Measurements from ENCODE around the gene AOX1.

Gene AOX1

GRCh38 chr2:200662727-200663126, 76.9 kb downstream of the AOX1 start:
- Histone ChIP-seq H3K27ac (ENCODE audit: low read depth, low read length) (no peak overlapping the region), H3K4me3 (ENCODE audit: low read depth in 1 of 2, low read length in 2 of 2) (no peak overlapping the region), H3K27me3 (ENCODE audit: control insufficient read depth in 1 of 2, insufficient read depth in 2 of 2, low read length in 2 of 2) (no peaks in the 10 kb centered on the region), H3K36me3 (ENCODE audit: control insufficient read depth in 1 of 2, insufficient read depth in 2 of 2, low read length in 2 of 2) (no peaks in the 10 kb centered on the region), H3K9ac (ENCODE audit: low read depth in 1 of 2, low read length in 2 of 2) (no peak overlapping the region), H3K9me3 (ENCODE audit: control insufficient read depth in 1 of 2, low read length in 2 of 2) (no peaks in the 10 kb centered on the region), H3K4me1 (ENCODE audit: control insufficient read depth in 1 of 2, insufficient read depth in 2 of 2, low read length in 2 of 2) (no peaks in the 10 kb centered on the region)

- Histone ChIP-seq H3K36me3 (ENCODE audit: control insufficient read depth in 1 of 2, insufficient read depth in 2 of 2, low read length in 2 of 2) (no peaks in the 10 kb centered on the region), H3K4me1 (ENCODE audit: control insufficient read depth in 1 of 2, insufficient read depth in 2 of 2, low read length in 2 of 2) (no peaks in the 10 kb centered on the region), H3K4me3 (ENCODE audit: low read depth in 1 of 2, low read length in 2 of 2) (no peak overlapping the region), H3K27me3 (ENCODE audit: control insufficient read depth in 1 of 2, insufficient read depth in 2 of 2, low read length in 2 of 2) (no peaks in the 10 kb centered on the region), H3K9me3 (ENCODE audit: control insufficient read depth in 1 of 2, low read length in 2 of 2) (no peaks in the 10 kb centered on the region), H3K27ac (ENCODE audit: low read depth, low read length) (no peak overlapping the region), H3K9ac (ENCODE audit: low read depth in 1 of 2, low read length in 2 of 2) (no peak overlapping the region)
Measured at GRCh38 chr2:200664770-200665494, 79.1 kb downstream of the AOX1 start.

- no peak overlapping the region for H3K4me3 ChIP-seq (ENCODE audit: low read depth in 1 of 2, low read length in 2 of 2)
- no peak overlapping the region for H3K27ac ChIP-seq (ENCODE audit: low read depth, low read length)
- no peak overlapping the region for H3K9ac ChIP-seq (ENCODE audit: low read depth in 1 of 2, low read length in 2 of 2)
- H3K36me3 ChIP-seq (ENCODE audit: control insufficient read depth in 1 of 2, insufficient read depth in 2 of 2, low read length in 2 of 2) = no peaks in the 10 kb centered on the region
- H3K4me1 ChIP-seq (ENCODE audit: control insufficient read depth in 1 of 2, insufficient read depth in 2 of 2, low read length in 2 of 2) = no peaks in the 10 kb centered on the region
- H3K27me3 ChIP-seq (ENCODE audit: control insufficient read depth in 1 of 2, insufficient read depth in 2 of 2, low read length in 2 of 2) = no peaks in the 10 kb centered on the region
- no peaks in the 10 kb centered on the region for H3K9me3 ChIP-seq (ENCODE audit: control insufficient read depth in 1 of 2, low read length in 2 of 2)
Measured at GRCh38 chr2:200665626-200666453, 80.0 kb downstream of the AOX1 start.

GRCh38 chr2:200667413-200667812, 81.6 kb downstream of the AOX1 start:
- no peak overlapping the region for H3K27ac ChIP-seq (ENCODE audit: low read depth, low read length)
- no peak overlapping the region for H3K9ac ChIP-seq (ENCODE audit: low read depth in 1 of 2, low read length in 2 of 2)
- no peaks in the 10 kb centered on the region for H3K4me1 ChIP-seq (ENCODE audit: control insufficient read depth in 1 of 2, insufficient read depth in 2 of 2, low read length in 2 of 2)
- no peaks in the 10 kb centered on the region for H3K9me3 ChIP-seq (ENCODE audit: control insufficient read depth in 1 of 2, low read length in 2 of 2)
- H3K4me3 ChIP-seq (ENCODE audit: low read depth in 1 of 2, low read length in 2 of 2) = no peak overlapping the region
- H3K27me3 ChIP-seq (ENCODE audit: control insufficient read depth in 1 of 2, insufficient read depth in 2 of 2, low read length in 2 of 2) = no peaks in the 10 kb centered on the region
- H3K36me3 ChIP-seq (ENCODE audit: control insufficient read depth in 1 of 2, insufficient read depth in 2 of 2, low read length in 2 of 2) = no peaks in the 10 kb centered on the region

- Histone ChIP-seq H3K4me3 (ENCODE audit: low read depth in 1 of 2, low read length in 2 of 2) (no peak overlapping the region), H3K9me3 (ENCODE audit: control insufficient read depth in 1 of 2, low read length in 2 of 2) (no peaks in the 10 kb centered on the region), H3K27me3 (ENCODE audit: control insufficient read depth in 1 of 2, insufficient read depth in 2 of 2, low read length in 2 of 2) (peaks cover 0 to under 1% of the 10 kb centered on the region in 2 donors), H3K9ac (ENCODE audit: low read depth in 1 of 2, low read length in 2 of 2) (no peak overlapping the region), H3K4me1 (ENCODE audit: control insufficient read depth in 1 of 2, insufficient read depth in 2 of 2, low read length in 2 of 2) (no peaks in the 10 kb centered on the region), H3K27ac (ENCODE audit: low read depth, low read length) (no peak overlapping the region), H3K36me3 (ENCODE audit: control insufficient read depth in 1 of 2, insufficient read depth in 2 of 2, low read length in 2 of 2) (no peaks in the 10 kb centered on the region)
Measured at GRCh38 chr2:200668478-200668877, 82.7 kb downstream of the AOX1 start.

GRCh38 chr2:200669308-200669707, 83.5 kb downstream of the AOX1 start:
- Histone ChIP-seq H3K27me3 (ENCODE audit: control insufficient read depth in 1 of 2, insufficient read depth in 2 of 2, low read length in 2 of 2) (peaks cover 0 to 4% of the 10 kb centered on the region in 2 donors), H3K36me3 (ENCODE audit: control insufficient read depth in 1 of 2, insufficient read depth in 2 of 2, low read length in 2 of 2) (no peaks in the 10 kb centered on the region), H3K4me3 (ENCODE audit: low read depth in 1 of 2, low read length in 2 of 2) (no peak overlapping the region), H3K9ac (ENCODE audit: low read depth in 1 of 2, low read length in 2 of 2) (no peak overlapping the region), H3K9me3 (ENCODE audit: control insufficient read depth in 1 of 2, low read length in 2 of 2) (no peaks in the 10 kb centered on the region), H3K27ac (ENCODE audit: low read depth, low read length) (no peak overlapping the region), H3K4me1 (ENCODE audit: control insufficient read depth in 1 of 2, insufficient read depth in 2 of 2, low read length in 2 of 2) (no peaks in the 10 kb centered on the region)

- no peaks in the 10 kb centered on the region for H3K4me1 ChIP-seq (ENCODE audit: control insufficient read depth in 1 of 2, insufficient read depth in 2 of 2, low read length in 2 of 2)
- H3K4me3 ChIP-seq (ENCODE audit: low read depth in 1 of 2, low read length in 2 of 2) = no peak overlapping the region
- peaks cover 0 to 4% of the 10 kb centered on the region in 2 donors for H3K27me3 ChIP-seq (ENCODE audit: control insufficient read depth in 1 of 2, insufficient read depth in 2 of 2, low read length in 2 of 2)
- H3K9me3 ChIP-seq (ENCODE audit: control insufficient read depth in 1 of 2, low read length in 2 of 2) = no peaks in the 10 kb centered on the region
- no peaks in the 10 kb centered on the region for H3K36me3 ChIP-seq (ENCODE audit: control insufficient read depth in 1 of 2, insufficient read depth in 2 of 2, low read length in 2 of 2)
- H3K27ac ChIP-seq (ENCODE audit: low read depth, low read length) = no peak overlapping the region
- H3K9ac ChIP-seq (ENCODE audit: low read depth in 1 of 2, low read length in 2 of 2) = no peak overlapping the region
Measured at GRCh38 chr2:200670313-200670712, 84.5 kb downstream of the AOX1 start.

GRCh38 chr2:200670751-200671150, 84.9 kb downstream of the AOX1 start:
- Histone ChIP-seq H3K27ac (ENCODE audit: low read depth, low read length) (no peak overlapping the region), H3K4me1 (ENCODE audit: control insufficient read depth in 1 of 2, insufficient read depth in 2 of 2, low read length in 2 of 2) (no peaks in the 10 kb centered on the region), H3K36me3 (ENCODE audit: control insufficient read depth in 1 of 2, insufficient read depth in 2 of 2, low read length in 2 of 2) (no peaks in the 10 kb centered on the region), H3K4me3 (ENCODE audit: low read depth in 1 of 2, low read length in 2 of 2) (no peak overlapping the region), H3K9me3 (ENCODE audit: control insufficient read depth in 1 of 2, low read length in 2 of 2) (no peaks in the 10 kb centered on the region), H3K9ac (ENCODE audit: low read depth in 1 of 2, low read length in 2 of 2) (no peak overlapping the region), H3K27me3 (ENCODE audit: control insufficient read depth in 1 of 2, insufficient read depth in 2 of 2, low read length in 2 of 2) (peaks cover 0 to 4% of the 10 kb centered on the region in 2 donors)

GRCh38 chr2:200673191-200673590, 87.4 kb downstream of the AOX1 start:
- H3K27me3 ChIP-seq (ENCODE audit: control insufficient read depth in 1 of 2, insufficient read depth in 2 of 2, low read length in 2 of 2) = peaks cover 0 to 4% of the 10 kb centered on the region in 2 donors
- H3K27ac ChIP-seq (ENCODE audit: low read depth, low read length) = no peak overlapping the region
- H3K9me3 ChIP-seq (ENCODE audit: control insufficient read depth in 1 of 2, low read length in 2 of 2) = no peaks in the 10 kb centered on the region
- H3K9ac ChIP-seq (ENCODE audit: low read depth in 1 of 2, low read length in 2 of 2) = no peak overlapping the region
- H3K4me3 ChIP-seq (ENCODE audit: low read depth in 1 of 2, low read length in 2 of 2) = no peak overlapping the region
- H3K36me3 ChIP-seq (ENCODE audit: control insufficient read depth in 1 of 2, insufficient read depth in 2 of 2, low read length in 2 of 2) = no peaks in the 10 kb centered on the region
- H3K4me1 ChIP-seq (ENCODE audit: control insufficient read depth in 1 of 2, insufficient read depth in 2 of 2, low read length in 2 of 2) = no peaks in the 10 kb centered on the region

- no peaks in the 10 kb centered on the region for H3K4me1 ChIP-seq (ENCODE audit: control insufficient read depth in 1 of 2, insufficient read depth in 2 of 2, low read length in 2 of 2)
- no peak overlapping the region for H3K27ac ChIP-seq (ENCODE audit: low read depth, low read length)
- no peaks in the 10 kb centered on the region for H3K36me3 ChIP-seq (ENCODE audit: control insufficient read depth in 1 of 2, insufficient read depth in 2 of 2, low read length in 2 of 2)
- H3K4me3 ChIP-seq (ENCODE audit: low read depth in 1 of 2, low read length in 2 of 2) = no peak overlapping the region
- H3K27me3 ChIP-seq (ENCODE audit: control insufficient read depth in 1 of 2, insufficient read depth in 2 of 2, low read length in 2 of 2) = peaks cover 0 to 4% of the 10 kb centered on the region in 2 donors
- H3K9ac ChIP-seq (ENCODE audit: low read depth in 1 of 2, low read length in 2 of 2) = no peak overlapping the region
- no peaks in the 10 kb centered on the region for H3K9me3 ChIP-seq (ENCODE audit: control insufficient read depth in 1 of 2, low read length in 2 of 2)
Measured at GRCh38 chr2:200674837-200675236, 89.0 kb downstream of the AOX1 start.

Data from duodenal mucosa (tissue), 2 donors.